IMR-90 (cell line): Measurements from ENCODE around the gene PITPNM1. TPM values are rescaled to one million over a fixed set of nuclear protein-coding genes. Genes with fewer than 3 reads are reported as not detected.
"Not testable (repeated sequence)": the region's sequence is repeated elsewhere in the genome, so short reads cannot be mapped to it uniquely, and the experiment has no call there.

Experiments used
- ATAC-seq: fragments of 200-7000 bp; cut with Tn5 transposase; 2 replicates; pipeline ENCODE4 v1.9.1; 2020; ENCODE audit warnings: low read depth, mild to moderate bottlenecking, moderate library complexity
- BruUV-seq: library from RNA; stranded (reverse); fragments of 400-500 nt; replicated peaks from 2 replicates; lab custom pipeline; 2021; lab: Mats Ljungman, UMichigan
- CTCF ChIA-PET: fragments of 300-600 bp; formaldehyde crosslinking; extraction: SDS; loops from one replicate; lab custom pipeline; 2021; ENCODE audit warnings: antibody characterized with exemption; lab: Yijun Ruan, JAX
- POLR2A ChIA-PET: fragments of 300-600 bp; sonication (Branson Sonifier 250); formaldehyde crosslinking; loops from one replicate; lab custom pipeline; 2022; ENCODE audit warnings: antibody characterized with exemption; ENCODE audit not compliant: unreplicated experiment; lab: Charles Lee
- DNase-seq: peaks from one replicate; pipeline ENCODE4 v3.0.0; 2013
- H2AFZ ChIP-seq: replicated peaks from 2 replicates; pipeline ENCODE3; 2013; ENCODE audit warnings: low read length, mild to moderate bottlenecking; ENCODE audit not compliant: poor library complexity
- H2AK5ac ChIP-seq: 2 replicates; pipeline ENCODE4 v1.6.1; 2013; ENCODE audit warnings: low read depth, low read length, inconsistent platforms
- H2AK9ac ChIP-seq: replicated peaks from 2 replicates; pipeline ENCODE3; 2013; ENCODE audit warnings: mild to moderate bottlenecking, low read depth, low read length, moderate library complexity; ENCODE audit not compliant: poor library complexity
- H2BK120ac ChIP-seq: 2 replicates; pipeline ENCODE4 v1.6.1; 2013; ENCODE audit warnings: low read depth, low read length, inconsistent platforms
- H2BK15ac ChIP-seq: 3 replicates; pipeline ENCODE4 v1.6.1; 2013; ENCODE audit warnings: low read depth, low read length, inconsistent platforms
- H2BK20ac ChIP-seq: 2 replicates; pipeline ENCODE4 v1.6.1; 2013; ENCODE audit warnings: low read depth, mild to moderate bottlenecking, inconsistent platforms, low read length, moderate library complexity
- H2BK5ac ChIP-seq: 2 replicates; pipeline ENCODE4 v1.6.1; 2013; ENCODE audit warnings: mild to moderate bottlenecking, low read depth, low read length, inconsistent platforms; ENCODE audit not compliant: poor library complexity, severe bottlenecking
- H3K14ac ChIP-seq: replicated peaks from 2 replicates; pipeline ENCODE4 v1.6.1; 2013; ENCODE audit warnings: low read depth, low read length, inconsistent platforms
- H3K18ac ChIP-seq: 2 replicates; pipeline ENCODE4 v1.6.1; 2013; ENCODE audit warnings: low read depth, low read length, control low read depth
- H3K23ac ChIP-seq: 2 replicates; pipeline ENCODE4 v1.6.1; 2013; ENCODE audit warnings: low read depth, low read length, inconsistent platforms
- H3K27ac ChIP-seq: 2 replicates; pipeline ENCODE4 v1.5.1; 2013; ENCODE audit warnings: mild to moderate bottlenecking, control low read depth, low read length; ENCODE audit not compliant: insufficient read depth
- H3K27me3 ChIP-seq: 2 replicates; pipeline ENCODE4 v1.6.1; 2013; ENCODE audit warnings: low read length; ENCODE audit not compliant: control insufficient read depth, insufficient read depth
- H3K36me3 ChIP-seq: 2 replicates; pipeline ENCODE4 v1.6.1; 2013; ENCODE audit warnings: low read length, mixed read lengths; ENCODE audit not compliant: control insufficient read depth, insufficient read depth
- H3K4ac ChIP-seq: 2 replicates; pipeline ENCODE4 v1.6.1; 2013; ENCODE audit warnings: low read depth, low read length, inconsistent platforms
- H3K4me1 ChIP-seq: 2 replicates; pipeline ENCODE4 v1.6.1; 2013; ENCODE audit warnings: low read length, mixed read lengths; ENCODE audit not compliant: control insufficient read depth, insufficient read depth
- H3K4me2 ChIP-seq: 2 replicates; pipeline ENCODE4 v1.6.1; 2013; ENCODE audit warnings: low read depth, mild to moderate bottlenecking, control low read depth, low read length, moderate library complexity
- H3K4me3 ChIP-seq: 2 replicates; pipeline ENCODE4 v1.5.1; 2013; ENCODE audit warnings: low read depth, mild to moderate bottlenecking, control low read depth, low read length, moderate library complexity; ENCODE audit not compliant: insufficient read depth
- H3K56ac ChIP-seq: 2 replicates; pipeline ENCODE4 v1.6.1; 2013; ENCODE audit warnings: low read length, inconsistent platforms; ENCODE audit not compliant: insufficient read depth; ENCODE audit errors: extremely low read depth
- H3K79me1 ChIP-seq, 2 experiments: 2 replicates each; pipeline ENCODE4 v1.6.1; 2013; ENCODE audit warnings: low read length in 2 of 2, inconsistent platforms in 1 of 2, low read depth in 1 of 2
- H3K9ac ChIP-seq: 2 replicates; pipeline ENCODE4 v1.6.1; 2013; ENCODE audit warnings: low read depth, low read length, control low read depth
- H3K9me1 ChIP-seq: 2 replicates; pipeline ENCODE4 v1.6.1; 2013; ENCODE audit warnings: low read length, inconsistent platforms; ENCODE audit not compliant: insufficient read depth
- H3K9me3 ChIP-seq: 2 replicates; pipeline ENCODE4 v1.6.1; 2013; ENCODE audit warnings: low read length; ENCODE audit not compliant: control insufficient read depth, insufficient read depth
- H4K20me1 ChIP-seq: 2 replicates; pipeline ENCODE4 v1.6.1; 2013; ENCODE audit warnings: low read length, inconsistent platforms; ENCODE audit not compliant: insufficient read depth
- H4K5ac ChIP-seq: 2 replicates; pipeline ENCODE4 v1.6.1; 2013; ENCODE audit warnings: mild to moderate bottlenecking, low read depth, low read length, control low read depth
- H4K8ac ChIP-seq, 2 experiments: 2 replicates each; pipeline ENCODE4 v1.6.1; 2013; ENCODE audit warnings: low read depth in 2 of 2, low read length in 2 of 2, control low read depth in 1 of 2, inconsistent platforms in 1 of 2
- H4K91ac ChIP-seq: 2 replicates; pipeline ENCODE4 v1.6.1; 2013; ENCODE audit warnings: low read depth, low read length, inconsistent platforms; ENCODE audit not compliant: insufficient read depth
- CEBPB ChIP-seq: IDR thresholded peaks from 2 replicates; pipeline ENCODE4 v1.6.1; 2012; ENCODE audit warnings: low read depth, low read length, improper control_type of control experiment
- FOS ChIP-seq: fragments of 150-350 bp; IDR thresholded peaks from 2 replicates; pipeline ENCODE4 v1.6.1; 2016; ENCODE audit warnings: low read depth, low read length
- MAFK ChIP-seq: IDR thresholded peaks from 2 replicates; pipeline ENCODE4 v1.6.1; 2012; ENCODE audit warnings: low read depth, low read length, improper control_type of control experiment
- MAZ ChIP-seq: IDR thresholded peaks from 2 replicates; pipeline ENCODE4 v1.6.1; 2012; ENCODE audit warnings: low read depth, mild to moderate bottlenecking, low read length, improper control_type of control experiment, moderate library complexity, borderline replicate concordance
- MXI1 ChIP-seq: IDR thresholded peaks from 2 replicates; pipeline ENCODE4 v1.6.1; 2012; ENCODE audit warnings: low read depth, mild to moderate bottlenecking, low read length, moderate library complexity, borderline replicate concordance
- POLR2A ChIP-seq: IDR thresholded peaks from 2 replicates; pipeline ENCODE4 v1.6.1; 2012; ENCODE audit warnings: mild to moderate bottlenecking, low read depth, low read length
- RAD21 ChIP-seq: IDR thresholded peaks from 2 replicates; pipeline ENCODE4 v1.6.1; 2012; ENCODE audit warnings: low read length, improper control_type of control experiment
- RCOR1 ChIP-seq: IDR thresholded peaks from 2 replicates; pipeline ENCODE4 v1.6.1; 2012; ENCODE audit warnings: mild to moderate bottlenecking, low read length, improper control_type of control experiment; ENCODE audit not compliant: insufficient replicate concordance
- RFX5 ChIP-seq: IDR thresholded peaks from 2 replicates; pipeline ENCODE4 v1.8.0; 2012; ENCODE audit warnings: low read depth, mild to moderate bottlenecking, low read length, moderate library complexity
- WGBS, 2 experiments: methylation state at CpG; one replicate each; pipeline versions ENCODE4 v1.1.5 to v1.1.7; 2013; ENCODE audit warnings: missing lambda C conversion rate in 2 of 2; ENCODE audit not compliant: insufficient read length in 1 of 2; ENCODE audit errors: extremely low coverage in 2 of 2; 5-methylcytosine and 5-hydroxymethylcytosine counted together
- dilution Hi-C: fragments of 300-500 bp; cut with HindIII; formaldehyde crosslinking; loops from one replicate; pipeline ENCODE4 v1.14.3; 2018; ENCODE audit warnings: low sequenced_read_pairs; ENCODE audit not compliant: unreplicated experiment
- in situ Hi-C: fragments of 300-500 bp; cut with MboI; formaldehyde crosslinking; loops from 3 replicates; pipeline ENCODE4 v1.14.3; 2019; ENCODE audit warnings: low sequenced_read_pairs, inconsistent platforms, mixed read lengths
- intact Hi-C: fragments of 100-400 bp; cut with micrococcal nuclease; formaldehyde crosslinking; loops from 2 replicates; pipeline ENCODE4 v1.10.0; 2022
- polyA plus RNA-seq, 3 experiments: library from polyadenylated mRNA; depleted of rRNA; stranded (reverse); fragments of >200 nt; gene quantifications; 2 replicates each; pipeline ENCODE4 v1.2.3, GENCODE V29; 2012; ENCODE audit warnings: low replicate concordance in 1 of 3
- total RNA-seq: library from RNA; depleted of rRNA; stranded (reverse); fragments of >200 nt; gene quantifications from 2 replicates; pipeline ENCODE4 v1.2.3, GENCODE V29; 2012

PITPNM1 gene
- total and polyA plus RNA-seq, 2 of the 4 experiments (the other 2 are of a cell fraction): 5.0 to 15.4 TPM

GRCh38 chr11:67482275-67482826 is 22.8 kb downstream of the PITPNM1 start:
- no peak overlapping the region for H2BK15ac ChIP-seq
- DNase-seq (no peak), ATAC-seq (peak; percentile 19)
- ChIA-PET POLR2A (no interaction called here), CTCF (no interaction called here)
- no peaks in the 10 kb centered on the region for H3K27me3 ChIP-seq
- H4K8ac ChIP-seq: peak overlapping the region; percentile 89 to 98
- no peaks in the 10 kb centered on the region; the same call in 1 of the 2 replicates for H4K20me1 ChIP-seq
- intact Hi-C loops (loop anchor here (5.0 kb wide), 1 partner anchor 60 kb away; no protein-coding TSS in a partner anchor), dilution Hi-C loops (no loop called here), in situ Hi-C loops (no loop called here)
- TF ChIP-seq RFX5: no peak
- TF ChIP-seq RAD21: no peak
- no peak for TF ChIP-seq MAZ
- TF ChIP-seq CEBPB: no peak
- TF ChIP-seq FOS: no peak
- no peak for TF ChIP-seq RCOR1
- TF ChIP-seq MAFK: no peak
- TF ChIP-seq MXI1: no peak
- no peak for TF ChIP-seq POLR2A
- 0 out of 2 replicates have a peak overlapping the region, but pooled peaks have one; percentile 16 for H2BK120ac ChIP-seq
- H4K91ac ChIP-seq: peak overlapping the region; percentile 51; the same call in 1 of the 2 replicates
- peaks cover 3% of the 10 kb centered on the region for H3K36me3 ChIP-seq
- no peak overlapping the region for H3K23ac ChIP-seq
- peak overlapping the region; percentile 45 for H3K27ac ChIP-seq
- no CpG with 5 or more reads among the region's 19 CpGs for WGBS, 2 experiments
- no peak overlapping the region for H2AK5ac ChIP-seq
- peak overlapping the region; percentile 95 for H2AFZ ChIP-seq
- H3K9ac ChIP-seq: peak overlapping the region; percentile 57
- H3K18ac ChIP-seq: no peak overlapping the region
- H3K79me1 ChIP-seq: peaks cover 14 to 38% of the 10 kb centered on the region in 2 experiments
- peak overlapping the region; percentile 52; the same call in 1 of the 2 replicates for H3K56ac ChIP-seq
- H3K14ac ChIP-seq: peak overlapping the region; percentile 81; the same call in 1 of the 2 replicates
- peaks cover 3% of the 10 kb centered on the region; the same call in 1 of the 2 replicates for H3K4me1 ChIP-seq
- H4K5ac ChIP-seq: peak overlapping the region; percentile 40
- H3K4me3 ChIP-seq: peak overlapping the region; percentile 49
- H3K4me2 ChIP-seq: peak overlapping the region; percentile 62
- no peak overlapping the region for H2BK20ac ChIP-seq
- H2BK5ac ChIP-seq: peak overlapping the region; percentile 47
- peak overlapping the region; percentile 75; the same call in 1 of the 2 replicates for H3K4ac ChIP-seq
- H3K9me3 ChIP-seq: no peaks in the 10 kb centered on the region
- no TSS peak for BruUV-seq
- H3K9me1 ChIP-seq: peaks cover 15% of the 10 kb centered on the region
- H2AK9ac ChIP-seq: peak overlapping the region; percentile 85

- H2AFZ ChIP-seq, in situ Hi-C loops, intact Hi-C loops, H4K5ac ChIP-seq, H3K4ac ChIP-seq, H2AK9ac ChIP-seq, H3K23ac ChIP-seq, H4K20me1 ChIP-seq, H2BK5ac ChIP-seq, H3K4me3 ChIP-seq, H3K14ac ChIP-seq, ATAC-seq, H4K91ac ChIP-seq, H3K36me3 ChIP-seq, H3K4me1 ChIP-seq, DNase-seq, H2AK5ac ChIP-seq, H2BK15ac ChIP-seq, H3K27me3 ChIP-seq, H3K56ac ChIP-seq, H3K9me3 ChIP-seq, H3K27ac ChIP-seq, H4K8ac ChIP-seq, H2BK120ac ChIP-seq, H3K79me1 ChIP-seq, H3K4me2 ChIP-seq, dilution Hi-C loops, H3K9ac ChIP-seq, CTCF ChIA-PET, H2BK20ac ChIP-seq, H3K18ac ChIP-seq, BruUV-seq, H3K9me1 ChIP-seq, POLR2A ChIA-PET: not testable (repeated sequence)
- WGBS, 2 experiments: no CpG with 5 or more reads among the region's 16 CpGs
Measured at GRCh38 chr11:67477344-67478050, 27.7 kb downstream of the PITPNM1 start.
